Upper lobe of left lung (tissue), 6 donors: Measurements from ENCODE around the gene LPCAT3. TPM values are rescaled to one million over a fixed set of nuclear protein-coding genes. Genes with fewer than 3 reads are reported as not detected.

Experiments used
- ATAC-seq, 2 donors: fragments of 200-7000 bp; cut with Tn5 transposase; one replicate each; pipeline ENCODE4 v1.9.1; 2022; ENCODE audit warnings: mild to moderate bottlenecking in 2 of 2, moderate library complexity in 2 of 2; ENCODE audit not compliant: low FRiP score in 2 of 2
- DNase-seq, 2 donors: peaks; one replicate each; pipeline ENCODE4 v3.0.0-alpha.2; 2019 to 2020
- H3K27ac ChIP-seq, 4 donors: fragments of 200-600 bp; sonication (generic); one replicate each; pipeline ENCODE4 v1.5.1; 2016 to 2019
- H3K27me3 ChIP-seq, 4 donors: fragments of 200-600 bp; sonication (generic); one replicate each; pipeline ENCODE4 v1.5.1; 2017 to 2019
- H3K36me3 ChIP-seq, 4 donors: fragments of 200-600 bp; sonication (generic); one replicate each; pipeline ENCODE4 v1.5.1; 2016 to 2019
- H3K4me1 ChIP-seq, 4 donors: fragments of 200-600 bp; sonication (generic); one replicate each; pipeline ENCODE4 v1.5.1; 2018 to 2019
- H3K4me3 ChIP-seq, 4 donors: fragments of 200-600 bp; sonication (generic); one replicate each; pipeline ENCODE4 v1.5.1; 2017 to 2019; ENCODE audit warnings: mild to moderate bottlenecking in 2 of 4, moderate library complexity in 1 of 4
- H3K9me3 ChIP-seq, 4 donors: fragments of 200-600 bp; sonication (generic); one replicate each; pipeline ENCODE4 v1.5.1; 2018 to 2019
- EP300 ChIP-seq, 4 donors: sonication (generic); formaldehyde crosslinking; IDR thresholded peaks; one replicate each; pipeline ENCODE4 v1.5.1; 2017; ENCODE audit warnings: antibody characterized with exemption in 4 of 4, control low read depth in 2 of 4
- POLR2A ChIP-seq, 4 donors: fragments of 450-650 bp; IDR thresholded peaks; one replicate each; pipeline ENCODE4 v1.5.1; 2016 to 2017; ENCODE audit warnings: antibody characterized with exemption in 4 of 4, mild to moderate bottlenecking in 2 of 4
- POLR2AphosphoS5 ChIP-seq, 2 donors: sonication (generic); formaldehyde crosslinking; IDR thresholded peaks; one replicate each; pipeline ENCODE4 v1.5.1; 2017; ENCODE audit warnings: antibody characterized with exemption in 2 of 2
- WGBS, 2 donors: methylation state at CpG; one replicate each; pipeline ENCODE4 v1.1.5; 2017 to 2018; 5-methylcytosine and 5-hydroxymethylcytosine counted together
- total RNA-seq, 6 donors: library from RNA; depleted of rRNA in 4 of 6; stranded (reverse); fragments of >200 nt in 4 of 6; gene quantifications; one replicate each; pipeline versions ENCODE4 v1.1.0 to v1.2.1, GENCODE V29; 2016 to 2021
- TF ChIP-seq, protein P1 (sequence below), 6 experiments: fragments of 450-650 bp in 4 of 6; fragments of 200-600 bp in 2 of 6; sonication (generic) in 2 of 6; IDR thresholded peaks; one replicate each; pipeline ENCODE4 v1.5.1; 2016 to 2019; ENCODE audit warnings: antibody characterized with exemption in 6 of 6
- donor health status: DM: no; HTN: no; CAD: no; lungs with moderate emphysema.
- donor health status: DM: no; HTN: yes; CAD: no; lungs with severe emphysema.

The LPCAT3 gene
- total RNA-seq, 6 donors from 2014 or later, result 56.3 to 110 (median 84.1) TPM

DNA sequence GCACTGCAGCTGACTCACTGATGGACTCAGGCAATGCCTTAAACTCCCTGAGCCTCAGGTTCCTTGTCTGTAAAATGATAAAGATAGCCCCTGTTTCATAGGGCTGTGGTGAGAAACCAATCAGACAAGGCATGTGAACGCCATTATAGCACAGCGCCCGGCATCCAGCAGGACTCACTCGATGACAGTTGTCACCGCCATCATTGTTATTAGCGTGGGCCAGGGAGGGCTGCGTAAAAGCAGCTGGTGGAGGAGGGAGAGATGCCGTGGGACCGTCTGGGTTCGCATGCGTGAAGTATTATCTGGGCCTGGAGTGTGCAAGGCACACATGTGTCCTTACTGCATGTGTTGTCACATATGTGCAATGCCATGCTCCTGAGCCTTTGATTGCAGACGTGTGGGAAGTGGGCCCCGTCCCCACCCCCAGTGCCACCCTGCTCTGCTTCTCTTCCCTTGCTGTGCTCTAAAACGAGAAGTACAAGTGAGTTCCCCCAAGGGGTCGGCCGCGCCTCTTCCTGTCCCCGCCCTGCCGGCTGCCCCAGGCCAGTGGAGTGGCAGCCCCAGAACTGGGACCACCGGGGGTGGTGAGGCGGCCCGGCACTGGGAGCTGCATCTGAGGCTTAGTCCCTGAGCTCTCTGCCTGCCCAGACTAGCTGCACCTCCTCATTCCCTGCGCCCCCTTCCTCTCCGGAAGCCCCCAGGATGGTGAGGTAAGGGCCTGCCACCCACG lies 67.3 kb downstream of the LPCAT3 start, which contains the start of gene PTPN6:
Gene PTPN6, plus strand, starts transcription at position 546 of the 730 bp plus-strand sequence. Its CDS starts 157 bp downstream, at position 703.
- peaks cover 0 to 13% (median 9%) of the 10 kb centered on the region in 4 donors for H3K36me3 ChIP-seq
- WGBS, 2 donors, result 64 to 72% methylated on average over 17 to 24 of the region's 25 CpGs
- peak in 3 of 4 donors; percentile 36 to 85 (median 45) for TF ChIP-seq POLR2A (IDR thresholded peaks at IDR 0.05)
- TF ChIP-seq, protein P1, sequence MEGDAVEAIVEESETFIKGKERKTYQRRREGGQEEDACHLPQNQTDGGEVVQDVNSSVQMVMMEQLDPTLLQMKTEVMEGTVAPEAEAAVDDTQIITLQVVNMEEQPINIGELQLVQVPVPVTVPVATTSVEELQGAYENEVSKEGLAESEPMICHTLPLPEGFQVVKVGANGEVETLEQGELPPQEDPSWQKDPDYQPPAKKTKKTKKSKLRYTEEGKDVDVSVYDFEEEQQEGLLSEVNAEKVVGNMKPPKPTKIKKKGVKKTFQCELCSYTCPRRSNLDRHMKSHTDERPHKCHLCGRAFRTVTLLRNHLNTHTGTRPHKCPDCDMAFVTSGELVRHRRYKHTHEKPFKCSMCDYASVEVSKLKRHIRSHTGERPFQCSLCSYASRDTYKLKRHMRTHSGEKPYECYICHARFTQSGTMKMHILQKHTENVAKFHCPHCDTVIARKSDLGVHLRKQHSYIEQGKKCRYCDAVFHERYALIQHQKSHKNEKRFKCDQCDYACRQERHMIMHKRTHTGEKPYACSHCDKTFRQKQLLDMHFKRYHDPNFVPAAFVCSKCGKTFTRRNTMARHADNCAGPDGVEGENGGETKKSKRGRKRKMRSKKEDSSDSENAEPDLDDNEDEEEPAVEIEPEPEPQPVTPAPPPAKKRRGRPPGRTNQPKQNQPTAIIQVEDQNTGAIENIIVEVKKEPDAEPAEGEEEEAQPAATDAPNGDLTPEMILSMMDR (IDR thresholded peaks at IDR 0.05), result no peak
- TF ChIP-seq EP300 (IDR thresholded peaks at IDR 0.05), result no peak
- TF ChIP-seq POLR2AphosphoS5 (IDR thresholded peaks at IDR 0.05), result peak; percentile 67
- H3K9me3 ChIP-seq, result no peaks in the 10 kb centered on the region
- ATAC-seq (peak; percentile 60 to 72), DNase-seq (peak; percentile 82 to 92)
- H3K27me3 ChIP-seq, result no peaks in the 10 kb centered on the region
- peaks cover 18 to 55% (median 41%) of the 10 kb centered on the region in 4 donors for H3K4me1 ChIP-seq
- H3K4me3 ChIP-seq, result peak within 1 kb of the TSS; percentile 5 to 54 (median 47)
- peak within 1 kb of the TSS; percentile 81 to 97 (median 88) for H3K27ac ChIP-seq

DNA sequence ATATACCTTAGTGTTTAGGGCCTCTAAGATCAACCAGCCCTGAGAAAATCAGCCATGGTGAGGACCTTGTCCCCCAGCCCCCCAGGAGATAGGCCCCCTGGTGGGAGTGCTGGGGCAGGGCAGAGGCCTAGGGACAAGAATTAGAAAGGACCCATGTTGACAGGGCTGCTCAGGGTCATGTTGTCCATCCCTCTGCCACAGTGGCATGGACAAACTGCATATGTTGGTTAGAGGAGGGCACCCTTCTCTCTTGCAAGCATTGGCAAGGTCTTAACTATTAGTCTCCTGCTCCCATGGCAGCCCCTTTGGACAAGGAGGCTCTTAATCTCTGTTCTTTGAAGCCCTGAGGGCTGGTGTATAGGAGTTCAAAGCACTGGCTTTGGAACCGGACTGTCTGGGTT lies 67.9 kb downstream of the LPCAT3 start:
- peak overlapping the region in 1 of 4 donors; percentile 43 for H3K4me3 ChIP-seq
- H3K27me3 ChIP-seq, result no peaks in the 10 kb centered on the region
- H3K36me3 ChIP-seq, result peaks cover 0 to 17% (median 4%) of the 10 kb centered on the region in 4 donors
- H3K9me3 ChIP-seq, result no peaks in the 10 kb centered on the region
- WGBS, 2 donors, result 75% methylated on average over 1 of the region's 1 CpG; no CpG with 5 or more reads in 1 of the 2 donors
- ATAC-seq (no peak), DNase-seq (no peak)
- peak overlapping the region; percentile 81 to 97 (median 88) for H3K27ac ChIP-seq
- no peak for TF ChIP-seq POLR2A (IDR thresholded peaks at IDR 0.05)
- no peak for TF ChIP-seq EP300 (IDR thresholded peaks at IDR 0.05)
- TF ChIP-seq, protein P1 (IDR thresholded peaks at IDR 0.05), result no peak
- no peak for TF ChIP-seq POLR2AphosphoS5 (IDR thresholded peaks at IDR 0.05)
- H3K4me1 ChIP-seq, result peaks cover 19 to 56% (median 43%) of the 10 kb centered on the region in 4 donors

DNA sequence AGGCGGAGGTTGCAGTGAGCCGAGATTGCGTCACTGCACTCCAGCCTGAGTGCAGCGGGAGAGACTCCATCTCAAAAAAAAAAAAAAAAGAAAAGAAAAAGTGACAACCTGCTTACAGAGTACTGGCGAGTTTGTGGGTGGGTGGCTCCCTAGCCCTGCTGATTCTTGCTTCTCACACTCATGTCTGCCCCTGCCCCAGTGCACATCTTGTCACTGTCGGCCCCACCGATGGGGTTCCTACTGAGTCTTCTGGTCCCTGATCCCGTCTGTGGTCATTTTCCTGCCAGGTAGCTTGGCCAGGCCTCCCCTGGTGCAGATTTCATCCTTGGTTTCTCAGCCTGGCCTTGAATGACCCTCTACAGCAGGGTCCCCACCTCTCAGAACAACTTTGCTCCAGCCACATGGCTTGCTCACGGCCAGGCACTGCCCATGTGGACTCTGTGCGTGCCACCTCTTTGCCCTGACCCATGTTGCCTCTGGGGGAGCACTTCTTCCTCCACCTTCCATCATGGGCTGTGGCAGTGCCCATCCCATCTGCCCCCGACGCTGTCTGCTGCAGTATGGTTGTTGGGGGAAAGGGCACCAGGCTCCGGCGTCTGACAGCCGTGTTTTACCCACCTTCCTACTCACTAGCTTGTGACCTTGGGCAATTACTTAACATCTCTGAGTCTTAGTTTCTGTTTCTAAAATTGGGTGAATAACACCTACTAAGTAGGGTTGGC lies 69.2 kb downstream of the LPCAT3 start:
- peak overlapping the region in 3 of 4 donors; percentile 9 to 73 (median 71) for H3K27ac ChIP-seq
- no peak overlapping the region for H3K4me3 ChIP-seq
- no peak for DNase-seq
- 65 to 82% methylated on average over 15 of the region's 15 CpGs for WGBS, 2 donors
- ATAC-seq, result no peak
- H3K4me1 ChIP-seq, result peaks cover 15 to 56% (median 39%) of the 10 kb centered on the region in 4 donors
- TF ChIP-seq POLR2A (IDR thresholded peaks at IDR 0.05) (peak in 1 of 4 donors; percentile 13), POLR2AphosphoS5 (IDR thresholded peaks at IDR 0.05) (peak in 1 of 2 donors; percentile 40), EP300 (IDR thresholded peaks at IDR 0.05) (peak in 1 of 4 donors; percentile 33)
- TF ChIP-seq, protein P1 (IDR thresholded peaks at IDR 0.05), result peak in 2 of 6 experiments; percentile 36 to 37
- no peaks in the 10 kb centered on the region for H3K27me3 ChIP-seq
- H3K36me3 ChIP-seq, result peaks cover 0 to 15% (median under 1%) of the 10 kb centered on the region in 4 donors
- no peaks in the 10 kb centered on the region for H3K9me3 ChIP-seq

DNA sequence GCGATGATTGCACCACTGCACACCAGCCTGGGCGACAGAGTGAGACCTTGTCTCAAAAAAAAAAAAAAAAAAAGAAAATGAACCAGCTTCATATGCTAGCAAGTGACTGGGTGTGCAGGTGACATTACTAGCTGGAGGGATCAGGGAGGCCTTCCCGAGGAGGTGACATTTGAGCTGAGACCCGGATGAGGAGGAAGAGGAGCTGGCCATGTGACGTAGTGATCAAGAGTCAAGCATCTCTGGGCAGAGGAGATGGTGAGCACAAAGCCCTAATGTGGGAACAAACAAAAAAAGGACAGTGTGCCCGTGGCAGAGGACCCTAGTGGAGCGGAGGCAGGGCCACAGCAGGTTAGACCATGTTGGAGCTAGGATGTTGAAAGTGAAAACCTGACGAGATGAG lies 70.7 kb downstream of the LPCAT3 start:
- no peaks in the 10 kb centered on the region for H3K9me3 ChIP-seq
- no peak overlapping the region for H3K27ac ChIP-seq
- ATAC-seq, result no peak
- WGBS, 2 donors, result 79 to 86% methylated on average over 8 of the region's 8 CpGs
- peaks cover 0 to 15% (median under 1%) of the 10 kb centered on the region in 4 donors for H3K36me3 ChIP-seq
- H3K4me1 ChIP-seq, result peaks cover 22 to 66% (median 41%) of the 10 kb centered on the region in 4 donors
- no peaks in the 10 kb centered on the region for H3K27me3 ChIP-seq
- no peak overlapping the region for H3K4me3 ChIP-seq
- TF ChIP-seq POLR2A (IDR thresholded peaks at IDR 0.05) (no peak), POLR2AphosphoS5 (IDR thresholded peaks at IDR 0.05) (no peak), EP300 (IDR thresholded peaks at IDR 0.05) (no peak)
- TF ChIP-seq, protein P1 (IDR thresholded peaks at IDR 0.05), result no peak
- DNase-seq, result no peak
